Keratinocyte (primary cell): ENCODE data around the gene PHOX2A.

Experiments
- CTCF ChIP-seq, 3 experiments: IDR thresholded peaks in 1 of 3; conservative IDR thresholded peaks in 1 of 3; optimal IDR thresholded peaks in 1 of 3; 2 replicates in 2 of 3; 3 replicates in 1 of 3; pipeline versions ENCODE3 to v1.5.1; 2011; ENCODE audit warnings: low read length in 3 of 3, mild to moderate bottlenecking in 3 of 3, moderate library complexity in 2 of 3, control low read depth in 1 of 3, inconsistent platforms in 1 of 3; ENCODE audit not compliant: insufficient read depth in 2 of 3; ENCODE audit errors: extremely low read depth in 1 of 3
- EZH2 ChIP-seq: IDR thresholded peaks from one replicate; pipeline ENCODE4 v1.6.1; 2012; ENCODE audit warnings: inconsistent platforms, mild to moderate bottlenecking, low read length, moderate library complexity

- TF ChIP-seq CTCF (optimal IDR thresholded peaks at IDR 0.05 in 1 of 3, IDR thresholded peaks at IDR 0.05 in 1 of 3, conservative IDR thresholded peaks at IDR 0.05 in 1 of 3; ENCODE audit: extremely low read depth in 1 of 3, insufficient read depth in 2 of 3, low read length in 3 of 3) (no peak), EZH2 (no peak)
Observed at GRCh38 chr11:72189455-72190250, 54.3 kb downstream of the PHOX2A start.
